Suprapubic skin (tissue), 3 donors: Measurements from ENCODE around the gene TAF10.

Experiments used
- EP300 ChIP-seq: sonication (generic); formaldehyde crosslinking; IDR thresholded peaks from one replicate; pipeline ENCODE4 v1.6.1; 2017; ENCODE audit warnings: antibody characterized with exemption
- POLR2A ChIP-seq, 2 donors: fragments of 450-650 bp; IDR thresholded peaks; one replicate each; pipeline ENCODE4 v1.6.1; 2017; ENCODE audit warnings: antibody characterized with exemption in 2 of 2, mild to moderate bottlenecking in 2 of 2, moderate library complexity in 2 of 2
- TF ChIP-seq, protein P1 (sequence below), 2 donors: fragments of 200-600 bp in 1 of 2; fragments of 450-650 bp in 1 of 2; sonication (generic) in 1 of 2; IDR thresholded peaks; one replicate each; pipeline ENCODE4 v1.5.1; 2016 to 2019; ENCODE audit warnings: antibody characterized with exemption in 2 of 2, mild to moderate bottlenecking in 1 of 2, moderate library complexity in 1 of 2

DNA sequence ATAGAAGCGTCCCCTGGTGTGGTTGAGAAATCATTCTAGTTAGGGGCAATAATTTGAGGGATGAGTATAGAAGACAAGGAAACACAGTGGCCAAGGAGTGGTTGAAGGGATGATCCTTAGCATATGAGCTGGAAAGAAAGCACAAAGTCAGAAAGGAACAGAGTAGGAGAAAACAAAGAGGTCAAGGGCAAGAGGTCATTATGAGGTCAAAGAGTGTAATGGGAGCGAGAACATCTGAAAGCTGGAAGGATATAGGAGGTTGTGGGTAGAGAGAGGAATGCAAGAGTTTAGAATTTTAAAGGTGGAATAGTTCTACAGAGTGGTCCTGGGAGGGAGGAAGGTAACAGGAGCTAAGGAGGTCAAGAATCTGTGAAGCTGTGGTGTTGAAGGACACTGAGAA lies 41.6 kb upstream of the TAF10 start:
- TF ChIP-seq POLR2A (IDR thresholded peaks at IDR 0.05) = no peak
- TF ChIP-seq, protein P1, sequence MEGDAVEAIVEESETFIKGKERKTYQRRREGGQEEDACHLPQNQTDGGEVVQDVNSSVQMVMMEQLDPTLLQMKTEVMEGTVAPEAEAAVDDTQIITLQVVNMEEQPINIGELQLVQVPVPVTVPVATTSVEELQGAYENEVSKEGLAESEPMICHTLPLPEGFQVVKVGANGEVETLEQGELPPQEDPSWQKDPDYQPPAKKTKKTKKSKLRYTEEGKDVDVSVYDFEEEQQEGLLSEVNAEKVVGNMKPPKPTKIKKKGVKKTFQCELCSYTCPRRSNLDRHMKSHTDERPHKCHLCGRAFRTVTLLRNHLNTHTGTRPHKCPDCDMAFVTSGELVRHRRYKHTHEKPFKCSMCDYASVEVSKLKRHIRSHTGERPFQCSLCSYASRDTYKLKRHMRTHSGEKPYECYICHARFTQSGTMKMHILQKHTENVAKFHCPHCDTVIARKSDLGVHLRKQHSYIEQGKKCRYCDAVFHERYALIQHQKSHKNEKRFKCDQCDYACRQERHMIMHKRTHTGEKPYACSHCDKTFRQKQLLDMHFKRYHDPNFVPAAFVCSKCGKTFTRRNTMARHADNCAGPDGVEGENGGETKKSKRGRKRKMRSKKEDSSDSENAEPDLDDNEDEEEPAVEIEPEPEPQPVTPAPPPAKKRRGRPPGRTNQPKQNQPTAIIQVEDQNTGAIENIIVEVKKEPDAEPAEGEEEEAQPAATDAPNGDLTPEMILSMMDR (IDR thresholded peaks at IDR 0.05) = no peak
- TF ChIP-seq EP300 = no peak
